ENCODE measurements around the gene MYBPC1. TPM values are rescaled to one million over a fixed set of nuclear protein-coding genes. Genes with fewer than 3 reads are reported as not detected.

The MYBPC1 gene
- total RNA-seq, 3 donors from 2014 or later: 9.3 to 12.6 (median 10.0) TPM

DNA sequence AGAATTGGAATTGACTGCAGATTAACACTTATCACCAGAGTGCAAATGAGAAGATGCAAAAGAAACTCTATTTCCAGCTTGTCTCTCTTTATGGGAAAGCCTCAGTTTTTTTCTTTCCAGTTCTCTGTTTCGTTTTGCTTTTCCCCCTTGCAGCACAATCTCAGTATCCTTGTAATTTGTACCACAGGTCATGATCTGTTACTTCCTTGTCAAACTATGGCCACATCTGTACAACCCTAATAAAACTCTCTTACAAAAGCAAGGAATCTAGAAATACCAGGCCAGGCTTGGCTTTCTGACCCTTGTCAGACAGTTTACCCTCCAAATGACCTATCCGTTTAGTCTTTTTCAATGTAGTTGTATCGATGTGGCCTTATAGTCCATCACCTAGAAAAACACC is 33.9 kb downstream of the MYBPC1 start:
- Histone ChIP-seq H3K36me3 (ENCODE audit: low read depth) (no peaks in the 10 kb centered on the region), H3K9me3 (no peaks in the 10 kb centered on the region), H3K4me3 (no peak overlapping the region), H3K4me1 (ENCODE audit: low read depth) (no peaks in the 10 kb centered on the region)
- no peak for DNase-seq
- TF ChIP-seq, protein P1, sequence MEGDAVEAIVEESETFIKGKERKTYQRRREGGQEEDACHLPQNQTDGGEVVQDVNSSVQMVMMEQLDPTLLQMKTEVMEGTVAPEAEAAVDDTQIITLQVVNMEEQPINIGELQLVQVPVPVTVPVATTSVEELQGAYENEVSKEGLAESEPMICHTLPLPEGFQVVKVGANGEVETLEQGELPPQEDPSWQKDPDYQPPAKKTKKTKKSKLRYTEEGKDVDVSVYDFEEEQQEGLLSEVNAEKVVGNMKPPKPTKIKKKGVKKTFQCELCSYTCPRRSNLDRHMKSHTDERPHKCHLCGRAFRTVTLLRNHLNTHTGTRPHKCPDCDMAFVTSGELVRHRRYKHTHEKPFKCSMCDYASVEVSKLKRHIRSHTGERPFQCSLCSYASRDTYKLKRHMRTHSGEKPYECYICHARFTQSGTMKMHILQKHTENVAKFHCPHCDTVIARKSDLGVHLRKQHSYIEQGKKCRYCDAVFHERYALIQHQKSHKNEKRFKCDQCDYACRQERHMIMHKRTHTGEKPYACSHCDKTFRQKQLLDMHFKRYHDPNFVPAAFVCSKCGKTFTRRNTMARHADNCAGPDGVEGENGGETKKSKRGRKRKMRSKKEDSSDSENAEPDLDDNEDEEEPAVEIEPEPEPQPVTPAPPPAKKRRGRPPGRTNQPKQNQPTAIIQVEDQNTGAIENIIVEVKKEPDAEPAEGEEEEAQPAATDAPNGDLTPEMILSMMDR (IDR thresholded peaks at IDR 0.05): no peak
- intact Hi-C loops (cut with DNase I, micrococcal nuclease): no loop called here
- ATAC-seq: peak; percentile 80

DNA sequence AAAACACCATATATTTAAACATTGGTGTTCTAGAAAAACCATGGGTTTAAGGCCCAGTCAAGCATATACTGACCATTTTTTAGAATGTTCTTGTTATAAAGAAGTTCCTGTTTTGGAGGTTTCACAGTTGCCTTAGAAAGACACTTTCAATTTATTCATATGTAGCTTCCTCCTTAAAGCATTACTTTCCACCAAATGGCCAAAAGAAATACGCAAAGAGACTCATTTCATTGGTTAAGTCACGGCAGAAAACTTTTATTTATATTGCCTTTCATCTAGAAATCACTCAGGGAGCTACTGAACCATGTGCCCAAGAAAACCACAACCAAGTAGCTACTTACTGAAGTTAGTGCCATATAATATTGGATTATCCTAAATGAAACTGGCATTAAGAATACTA is 40.0 kb downstream of the MYBPC1 start:
- TF ChIP-seq, protein P1 (IDR thresholded peaks at IDR 0.05): no peak
- no peak for DNase-seq
- no peaks in the 10 kb centered on the region for H3K4me1 ChIP-seq (ENCODE audit: low read depth)
- ATAC-seq: peak; percentile 51
- H3K9me3 ChIP-seq: no peaks in the 10 kb centered on the region
- intact Hi-C loops (cut with DNase I, micrococcal nuclease): no loop called here
- no peaks in the 10 kb centered on the region for H3K36me3 ChIP-seq (ENCODE audit: low read depth)
- no peak overlapping the region for H3K4me3 ChIP-seq

- TF ChIP-seq, protein P1 (IDR thresholded peaks at IDR 0.05): no peak
- intact Hi-C loops (cut with DNase I, micrococcal nuclease): no loop called here
- ATAC-seq: peak; percentile 33
Measured at GRCh38 chr12:101637936-101638335, 43.2 kb downstream of the MYBPC1 start.

DNA sequence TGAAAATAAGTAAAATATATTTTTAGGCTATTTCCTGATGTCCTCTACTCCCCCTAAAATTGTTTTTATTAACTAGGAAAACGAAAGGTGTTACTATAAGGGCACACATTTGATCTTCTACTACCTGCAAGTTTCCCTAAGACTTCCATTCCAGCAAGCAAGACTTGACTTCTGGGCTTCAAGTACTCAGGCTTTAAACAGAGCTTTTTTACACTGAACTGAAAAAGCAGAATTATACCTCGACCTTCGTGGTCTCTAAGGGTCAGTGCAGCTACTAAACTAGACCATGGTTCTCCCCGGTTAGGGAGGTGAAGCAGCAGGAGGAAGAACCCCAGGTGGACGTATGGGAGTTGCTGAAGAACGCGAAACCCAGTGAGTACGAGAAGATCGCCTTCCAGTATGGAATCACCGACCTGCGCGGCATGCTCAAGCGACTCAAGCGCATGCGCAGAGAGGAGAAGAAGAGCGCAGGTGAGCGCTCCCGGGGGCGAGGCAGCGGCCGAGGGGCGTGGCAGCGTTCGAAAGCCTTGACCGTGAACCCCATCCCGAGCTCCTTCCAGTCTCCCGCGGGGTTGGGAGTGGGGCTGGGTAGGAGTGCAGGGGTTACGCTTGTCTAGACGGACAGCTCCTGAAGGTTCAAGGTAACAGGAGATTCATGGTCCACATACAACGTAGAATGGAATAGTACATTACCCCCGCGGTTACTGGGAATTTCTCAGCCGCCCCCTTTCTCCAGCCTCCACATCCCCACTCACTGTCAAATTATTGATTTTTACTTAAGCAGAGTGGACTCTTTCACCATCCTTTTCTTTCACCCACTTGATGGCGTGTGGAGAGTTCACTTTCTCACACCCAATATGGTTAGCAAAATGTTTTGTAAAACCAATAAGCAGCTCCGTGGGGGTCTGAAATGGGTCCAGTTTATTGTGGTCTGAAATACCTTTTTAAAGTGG is 47.6 kb downstream of the MYBPC1 start:
- H3K4me1 ChIP-seq (ENCODE audit: low read depth): no peaks in the 10 kb centered on the region
- no peak overlapping the region for H3K4me3 ChIP-seq
- no peaks in the 10 kb centered on the region for H3K9me3 ChIP-seq
- TF ChIP-seq, protein P1 (IDR thresholded peaks at IDR 0.05): no peak
- DNase-seq (peak in 2 of 3 donors; percentile 50 to 58), ATAC-seq (peak; percentile 35)
- intact Hi-C loops (cut with DNase I, micrococcal nuclease): no loop called here
- H3K36me3 ChIP-seq (ENCODE audit: low read depth): no peaks in the 10 kb centered on the region

More at GRCh38 chr12:101637936-101638335, 43.2 kb downstream of the MYBPC1 start:
- Histone ChIP-seq H3K4me3 (no peak overlapping the region), H3K9me3 (no peaks in the 10 kb centered on the region), H3K36me3 (ENCODE audit: low read depth) (no peaks in the 10 kb centered on the region), H3K4me1 (ENCODE audit: low read depth) (no peaks in the 10 kb centered on the region)
- DNase-seq: no peak

GRCh38 chr12:101647711-101648110 is 52.9 kb downstream of the MYBPC1 start:
- intact Hi-C loops (cut with DNase I, micrococcal nuclease): no loop called here

More at GRCh38 chr12:101647711-101648110, 52.9 kb downstream of the MYBPC1 start:
- DNase-seq (no peak), ATAC-seq (no peak)
- TF ChIP-seq, protein P1 (IDR thresholded peaks at IDR 0.05): no peak
- no peaks in the 10 kb centered on the region for H3K36me3 ChIP-seq (ENCODE audit: low read depth)
- no peaks in the 10 kb centered on the region for H3K9me3 ChIP-seq
- no peaks in the 10 kb centered on the region for H3K4me1 ChIP-seq (ENCODE audit: low read depth)
- H3K4me3 ChIP-seq: no peak overlapping the region
